ENCODE results near the gene CRYGB. TPM values are rescaled to one million over a fixed set of nuclear protein-coding genes. Genes with fewer than 3 reads are reported as not detected.
"Not testable (repeated sequence)": the region's sequence is repeated elsewhere in the genome, so short reads cannot be mapped to it uniquely, and the experiment has no call there.

CRYGB gene
- total RNA-seq, 1 experiment from 2014 or later = not detected

GRCh38 chr2:208150094-208150493 is 4.1 kb upstream of the CRYGB start:
- no peak for DNase-seq (ENCODE audit: low read depth)

DNA sequence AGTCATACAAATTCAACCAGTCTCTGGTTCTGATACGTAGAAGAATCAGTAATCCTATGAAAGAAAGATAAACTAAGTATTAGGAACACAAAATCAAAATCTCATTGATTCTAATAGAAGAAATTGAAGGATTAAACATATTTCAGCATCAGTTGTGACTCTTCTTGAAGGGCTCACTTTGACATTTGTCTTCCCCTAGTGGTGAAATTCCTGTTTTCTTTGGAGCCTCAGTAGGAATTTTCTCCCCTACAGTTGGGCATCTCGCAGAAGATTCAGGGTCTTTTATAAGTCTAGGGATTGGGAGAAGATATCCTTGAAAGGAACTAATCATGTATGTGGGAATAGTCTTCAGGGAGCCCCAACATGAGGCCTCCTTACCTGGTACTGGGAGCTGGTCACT is 2.8 kb upstream of the CRYGB start:
- no peak for DNase-seq (ENCODE audit: low read depth)

- DNase-seq (ENCODE audit: low read depth) = no peak
Observed at GRCh38 chr2:208147759-208148158, 1.8 kb upstream of the CRYGB start.

- no peak for DNase-seq (ENCODE audit: low read depth)
Observed at GRCh38 chr2:208147008-208147407, 1.1 kb upstream of the CRYGB start.

DNA sequence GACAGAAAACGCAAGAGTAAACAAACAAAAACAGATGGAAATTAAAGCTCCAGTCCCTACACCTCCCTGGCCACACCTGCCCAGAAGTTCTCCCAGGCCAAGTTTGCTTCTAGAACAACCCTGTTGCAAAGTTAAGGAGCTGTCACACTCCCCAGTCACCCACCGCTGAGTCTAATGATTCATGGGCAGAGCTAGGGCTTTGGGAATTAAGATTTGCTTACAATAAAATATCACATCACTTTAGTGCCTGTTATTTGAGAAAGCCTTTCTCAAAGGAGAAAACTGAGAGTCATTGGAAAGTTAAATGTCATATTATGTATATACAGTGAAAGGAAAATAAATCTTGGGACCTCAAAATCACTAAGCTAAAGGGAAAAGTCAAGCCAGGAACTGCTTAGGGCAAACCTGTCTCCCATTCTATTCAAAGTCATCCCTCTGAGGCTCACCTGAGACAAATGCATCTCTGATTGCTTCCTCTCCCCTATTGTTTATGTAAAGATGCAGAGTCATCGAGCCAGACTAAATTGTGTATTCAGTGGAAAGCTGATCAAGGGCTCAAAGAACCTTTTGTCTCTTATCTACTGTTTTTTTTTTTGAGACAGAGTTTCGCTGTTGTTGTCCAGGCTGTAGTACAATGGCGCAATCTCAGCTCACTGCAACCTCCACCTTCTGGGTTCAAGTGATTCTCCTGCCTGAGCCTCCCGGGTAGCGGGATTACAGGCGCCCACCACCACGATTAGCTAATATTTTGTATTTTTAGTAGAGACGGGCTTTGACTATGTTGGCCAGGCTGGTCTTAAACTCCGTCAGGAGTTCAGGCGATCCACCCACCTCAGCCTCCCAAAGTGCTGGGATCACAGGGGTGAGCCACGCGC is 2.8 kb downstream of the CRYGB start:
- no peak for DNase-seq (ENCODE audit: low read depth)

- peak; percentile 8 for DNase-seq (ENCODE audit: low read depth)
Observed at GRCh38 chr2:208142240-208142924, 3.6 kb downstream of the CRYGB start.

GRCh38 chr2:208139447-208139846 is 6.5 kb downstream of the CRYGB start:
- no peak for DNase-seq (ENCODE audit: low read depth)

DNA sequence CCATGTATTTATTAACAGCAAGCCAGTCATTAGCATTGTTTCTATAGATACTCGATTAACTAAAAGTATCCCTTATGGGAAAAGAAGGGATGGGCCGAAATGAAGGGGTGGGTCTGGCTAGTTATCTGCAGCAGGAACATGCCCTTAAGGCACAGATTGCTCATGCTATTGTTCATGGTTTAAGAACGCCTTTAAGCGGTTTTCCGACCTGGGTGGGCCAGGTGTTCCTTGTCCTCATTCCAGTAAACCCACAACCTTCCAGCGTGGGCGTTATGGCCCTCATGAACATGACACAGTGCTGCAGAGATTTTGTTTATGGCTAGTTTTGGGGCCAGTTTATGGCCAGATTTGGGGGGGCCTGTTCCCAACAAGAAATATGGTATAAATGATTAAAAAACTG is 7.6 kb downstream of the CRYGB start:
- peak; percentile 6 for DNase-seq (ENCODE audit: low read depth)

GRCh38 chr2:208136716-208137094 is 9.3 kb downstream of the CRYGB start:
- DNase-seq (ENCODE audit: low read depth) = no peak

DNA sequence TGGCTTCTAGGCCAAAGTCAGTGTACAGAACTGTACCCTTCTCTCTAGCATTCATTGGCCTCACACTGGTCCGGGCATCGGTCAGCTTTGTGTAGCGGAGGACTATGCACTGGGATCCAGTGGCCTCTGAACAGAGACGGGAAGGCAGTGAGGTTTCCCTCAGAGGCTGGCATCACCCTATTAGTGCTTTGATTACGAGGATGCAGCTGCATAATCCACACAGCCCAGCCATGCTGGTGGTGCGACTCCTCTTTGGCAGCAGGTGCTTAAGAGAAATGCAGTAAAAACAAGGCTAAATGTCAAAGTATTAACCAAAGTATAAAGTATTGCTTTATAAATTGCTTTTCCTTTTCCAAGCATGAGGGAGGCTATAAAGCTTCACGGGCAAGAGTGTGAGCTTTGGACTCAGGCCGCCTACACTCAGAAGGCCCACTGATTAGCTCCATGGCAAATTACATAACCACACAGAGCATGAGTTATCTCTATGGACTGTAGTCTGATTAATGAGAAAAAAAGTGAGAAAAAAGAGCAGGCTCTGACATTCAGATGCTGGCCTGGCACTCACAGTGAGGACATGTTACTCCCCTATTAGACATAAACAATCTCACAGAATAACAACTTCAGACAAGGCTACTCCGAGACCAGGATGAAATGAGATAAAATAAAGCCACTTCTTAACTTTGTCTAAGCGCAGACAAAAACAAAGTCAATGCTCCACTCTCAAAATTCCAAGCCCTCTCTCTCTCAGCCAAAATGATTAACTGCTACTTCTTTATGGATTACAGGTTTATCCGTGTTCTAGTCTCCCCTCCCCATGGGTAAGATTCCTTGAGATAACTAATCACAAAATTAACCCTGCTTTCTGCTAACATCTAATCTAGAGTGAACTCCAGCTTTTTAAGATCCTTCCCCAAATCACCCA is 9.9 kb downstream of the CRYGB start:
- no peak for DNase-seq (ENCODE audit: low read depth)

DNA sequence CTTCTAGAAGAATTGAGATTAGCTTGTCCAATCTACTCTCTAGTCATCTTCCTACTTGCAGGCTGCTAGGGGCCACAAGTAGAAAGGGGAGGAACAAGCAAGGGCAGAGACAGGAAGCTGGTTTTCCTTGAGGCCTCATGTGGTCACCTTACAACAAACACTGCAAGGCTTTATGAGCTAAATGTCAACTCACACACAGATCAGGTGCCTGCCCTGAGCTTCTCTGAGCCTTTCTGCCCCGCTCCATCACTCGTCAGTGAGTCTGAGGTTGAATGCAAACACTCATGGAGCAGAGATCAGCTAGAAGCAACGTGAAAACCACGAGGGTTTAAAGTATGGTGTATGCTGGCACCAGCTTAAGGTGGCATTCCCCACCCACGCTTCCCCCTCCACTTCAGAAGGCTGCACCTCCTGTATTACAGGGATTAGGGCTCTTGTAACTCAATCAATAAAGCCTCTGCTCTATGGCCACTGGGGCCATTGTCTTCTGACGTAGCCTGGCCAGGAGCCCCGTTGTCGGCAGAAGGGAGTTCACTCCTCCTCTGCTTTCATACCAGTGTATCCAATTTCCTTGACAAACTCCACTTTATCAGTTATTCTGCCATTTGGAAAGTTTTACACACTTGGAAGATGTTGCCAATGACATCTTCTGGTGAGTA is 10.9 kb downstream of the CRYGB start:
- DNase-seq (ENCODE audit: low read depth) = no peak

GRCh38 chr2:208130712-208131110 is 15.2 kb downstream of the CRYGB start:
- DNase-seq (ENCODE audit: low read depth) = no peak

GRCh38 chr2:208129744-208130711 is 15.9 kb downstream of the CRYGB start, which contains the start of gene CRYGC:
TSS of gene CRYGC (minus strand) at chr2:208129828. CDS start at chr2:208129792, 36 bp downstream.
- peak; percentile 11 for DNase-seq (ENCODE audit: low read depth)

DNA sequence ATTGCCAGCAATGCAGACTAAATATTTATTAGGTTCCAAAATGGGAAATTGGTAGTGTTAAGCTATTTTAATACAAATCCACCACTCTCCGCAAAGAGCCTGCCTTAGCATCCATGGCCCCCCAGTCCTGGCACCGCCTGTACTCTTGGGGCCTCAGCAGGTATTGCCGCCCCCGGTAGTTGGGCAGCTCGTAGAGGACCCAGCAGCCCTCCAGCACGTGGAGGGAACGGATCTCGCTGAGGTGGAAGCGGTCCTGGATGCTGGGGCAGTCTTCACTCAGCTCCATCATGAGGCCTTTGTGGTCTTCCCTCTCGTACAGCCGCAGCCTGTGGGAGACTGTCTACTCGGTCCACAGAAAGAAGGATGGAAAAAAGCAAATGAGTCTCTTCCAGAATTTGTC is 17.8 kb downstream of the CRYGB start:
- DNase-seq (ENCODE audit: low read depth) = no peak

- no peak for DNase-seq (ENCODE audit: low read depth)
Observed at GRCh38 chr2:208127090-208127489, 18.9 kb downstream of the CRYGB start.

- DNase-seq (ENCODE audit: low read depth) = no peak
Observed at GRCh38 chr2:208125251-208125650, 20.7 kb downstream of the CRYGB start.

GRCh38 chr2:208124013-208124715 is 21.8 kb downstream of the CRYGB start, which contains the start of gene CRYGD:
TSS of gene CRYGD (minus strand) at chr2:208124524. CDS start at chr2:208124473, 51 bp downstream.
- DNase-seq (ENCODE audit: low read depth) = not testable (repeated sequence)

DNA sequence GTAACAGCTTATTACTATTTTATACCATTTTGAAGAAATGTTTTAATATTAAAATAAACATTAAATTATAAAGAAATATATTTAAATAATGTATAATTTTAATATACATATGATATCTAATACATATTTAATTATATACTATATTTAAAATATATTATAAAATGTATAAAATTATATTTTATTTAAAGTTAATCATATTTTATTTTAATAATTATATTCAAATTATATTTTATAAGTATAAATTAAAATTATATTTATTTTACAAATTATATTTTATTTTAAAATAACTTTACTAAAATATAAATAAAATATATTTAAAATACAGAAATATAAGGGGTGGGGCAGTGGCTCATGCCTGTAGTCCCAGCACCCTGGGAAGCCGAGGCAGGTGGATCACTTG is 23.7 kb downstream of the CRYGB start:
- no peak for DNase-seq (ENCODE audit: low read depth)

GRCh38 chr2:208118918-208119317 is 27.0 kb downstream of the CRYGB start:
- DNase-seq (ENCODE audit: low read depth) = no peak

All from RPMI7951 (cell line).